ENCODE results near the gene PPT2.

The PPT2 gene

DNA sequence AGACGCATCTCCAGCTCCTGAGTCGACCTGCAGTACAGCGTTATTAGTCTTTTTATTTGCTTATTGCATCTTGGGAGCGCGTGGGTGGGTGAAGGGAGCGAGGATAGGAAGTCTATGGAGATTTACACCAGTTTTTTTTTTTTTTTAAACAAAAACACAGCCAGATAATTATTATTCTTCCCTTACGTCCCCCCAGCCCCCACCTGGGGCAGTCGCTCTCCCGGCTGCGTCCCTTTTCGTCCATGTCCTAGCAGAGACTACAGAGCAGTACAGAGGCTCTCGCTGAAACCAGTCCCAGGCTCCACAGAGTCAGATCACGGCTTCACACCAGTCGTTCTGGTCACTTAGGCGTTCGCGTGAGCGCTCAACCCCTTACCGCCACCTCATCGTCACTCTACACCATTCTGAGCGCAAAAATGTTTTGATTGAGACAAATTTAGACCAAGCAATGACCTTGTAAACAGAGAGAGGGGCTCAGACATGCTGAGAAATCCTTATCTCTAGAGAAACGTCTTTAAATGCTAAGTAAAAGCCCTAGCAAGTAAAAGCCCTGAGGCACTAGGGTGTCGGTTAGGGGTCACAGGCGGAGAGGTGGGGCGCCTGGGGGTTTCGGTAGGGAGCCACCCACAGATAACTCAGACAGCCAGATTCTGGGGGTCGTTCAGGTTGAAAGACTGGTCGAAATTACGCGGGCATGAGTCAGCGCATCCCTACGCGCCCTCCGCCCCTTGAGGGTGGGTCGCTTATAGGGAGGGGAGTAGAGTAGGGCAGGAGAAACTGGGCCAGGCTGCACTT lies 975 bp upstream of the PPT2 start:
- no peak for DNase-seq

DNA sequence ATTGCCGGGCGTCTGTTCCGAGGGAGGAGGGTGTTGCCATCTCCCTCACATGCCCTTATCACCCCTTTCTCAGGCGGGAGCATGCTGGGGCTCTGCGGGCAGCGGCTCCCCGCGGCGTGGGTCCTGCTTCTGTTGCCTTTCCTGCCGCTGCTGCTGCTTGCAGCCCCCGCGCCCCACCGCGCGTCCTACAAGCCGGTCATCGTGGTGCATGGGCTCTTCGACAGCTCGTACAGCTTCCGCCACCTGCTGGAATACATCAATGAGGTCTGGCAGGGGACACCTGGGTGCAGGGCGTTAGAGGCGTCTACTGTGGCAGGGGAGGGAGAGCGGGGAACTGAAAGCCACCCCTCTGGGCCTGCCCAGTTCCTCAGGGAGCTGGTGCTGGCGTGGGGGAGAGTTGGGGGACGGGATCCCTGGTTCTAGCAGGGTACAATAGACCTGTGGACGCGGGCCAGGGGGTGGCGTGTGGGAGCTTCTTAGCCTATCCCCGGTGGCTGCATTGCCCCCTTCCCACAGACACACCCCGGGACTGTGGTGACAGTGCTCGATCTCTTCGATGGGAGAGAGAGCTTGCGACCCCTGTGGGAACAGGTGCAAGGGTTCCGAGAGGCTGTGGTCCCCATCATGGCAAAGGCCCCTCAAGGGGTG lies 697 bp downstream of the PPT2 start:
- DNase-seq: no peak

DNA sequence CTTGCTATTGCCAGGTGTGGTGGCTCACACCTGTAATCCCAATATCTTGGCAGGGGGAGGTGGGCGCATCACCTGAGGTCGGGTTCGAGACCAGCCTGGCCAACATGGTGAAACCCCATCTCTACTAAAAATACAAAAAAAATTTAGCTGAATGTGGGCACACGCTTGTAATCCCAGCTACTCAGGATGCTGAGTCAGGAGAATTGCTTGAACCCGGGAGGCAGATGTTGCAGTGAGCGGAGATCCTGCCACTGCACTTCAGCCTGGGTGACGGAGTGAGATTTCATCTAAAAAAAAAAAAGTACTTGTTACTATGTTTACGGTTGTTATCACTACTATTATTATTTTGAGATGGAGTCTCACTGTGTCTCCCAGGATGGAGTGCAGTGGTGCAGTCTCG lies 3.0 kb downstream of the PPT2 start:
- no peak for DNase-seq

DNA sequence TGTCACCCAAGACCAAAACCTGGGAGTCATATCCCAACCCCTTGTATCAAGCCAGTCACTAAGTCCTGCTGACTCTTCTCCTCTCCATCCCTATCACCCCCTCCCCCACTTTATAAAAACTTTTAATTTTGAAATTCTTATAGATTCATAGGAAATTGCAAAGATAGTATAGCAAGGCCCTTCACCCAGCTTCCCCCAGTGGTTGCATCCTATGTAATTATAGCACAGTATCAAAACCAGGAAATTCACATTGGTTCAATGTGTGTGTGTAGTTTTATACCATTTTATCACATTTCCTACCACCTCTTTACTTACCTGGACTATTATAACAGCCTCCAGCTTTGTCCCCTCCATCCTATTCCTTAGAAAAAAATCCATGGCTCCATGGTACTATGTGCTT lies 4.1 kb downstream of the PPT2 start:
- no peak for DNase-seq

DNA sequence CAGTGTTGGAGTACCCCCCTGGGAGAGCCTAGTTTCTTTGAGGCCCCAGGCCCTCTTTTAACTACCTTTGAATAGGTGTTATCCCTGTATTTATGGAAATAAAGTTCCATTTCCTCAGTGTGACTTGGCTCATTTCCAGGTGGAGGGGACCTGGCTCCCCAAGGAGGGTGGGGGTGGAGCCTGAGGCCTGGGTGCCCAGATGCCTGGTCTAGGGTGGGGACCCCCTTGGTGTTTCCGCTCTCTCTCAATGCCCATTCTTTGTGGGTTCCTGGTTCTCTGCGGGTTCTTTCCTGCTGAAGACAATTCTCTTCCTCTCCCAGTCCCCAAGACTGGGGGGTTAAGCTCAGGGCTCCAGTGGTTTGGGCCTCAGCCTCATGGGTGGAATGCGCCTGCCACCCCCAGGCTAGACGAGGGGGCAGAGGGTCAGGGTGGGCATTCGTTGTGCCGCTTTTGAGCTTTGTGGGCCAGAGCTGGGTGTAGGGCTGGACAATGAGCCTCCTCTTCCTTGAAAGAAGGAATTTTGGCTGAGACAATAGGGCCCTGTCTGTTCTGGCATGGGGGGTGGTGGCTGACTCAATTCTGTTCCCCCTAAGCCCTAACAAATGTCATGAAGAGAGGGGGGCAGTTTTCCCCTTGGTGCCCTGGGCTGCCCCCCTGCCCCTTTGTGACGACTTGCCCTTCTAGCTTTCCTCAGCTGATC lies 9.8 kb downstream of the PPT2 start:
- DNase-seq: no peak

DNA sequence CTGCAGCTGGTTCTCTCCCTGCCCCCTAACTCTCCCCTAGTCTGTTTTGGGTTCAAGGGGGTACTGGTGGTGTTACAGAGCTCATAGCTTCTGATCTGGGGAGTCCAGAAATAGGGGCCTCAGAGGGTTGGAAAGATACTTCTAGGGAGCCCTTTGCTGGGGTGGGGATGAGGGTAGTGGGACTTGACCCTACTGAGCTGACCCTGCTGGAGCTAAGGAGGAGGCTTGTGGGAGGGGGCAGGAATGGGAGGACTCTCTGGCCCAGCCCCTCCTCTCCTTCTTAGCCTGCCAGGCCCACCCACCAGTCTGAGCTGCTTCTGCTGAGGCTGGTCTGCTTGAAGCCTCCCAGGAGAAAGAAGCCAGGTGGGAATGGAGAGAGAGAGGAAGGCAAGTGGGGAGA lies 10.4 kb downstream of the PPT2 start, which contains the start of gene EGFL8:
Gene EGFL8, plus strand, starts transcription at position 301 of the 400 bp plus-strand sequence. CDS start 1,571 bp downstream, outside the sequence.
- no peak for DNase-seq

DNA sequence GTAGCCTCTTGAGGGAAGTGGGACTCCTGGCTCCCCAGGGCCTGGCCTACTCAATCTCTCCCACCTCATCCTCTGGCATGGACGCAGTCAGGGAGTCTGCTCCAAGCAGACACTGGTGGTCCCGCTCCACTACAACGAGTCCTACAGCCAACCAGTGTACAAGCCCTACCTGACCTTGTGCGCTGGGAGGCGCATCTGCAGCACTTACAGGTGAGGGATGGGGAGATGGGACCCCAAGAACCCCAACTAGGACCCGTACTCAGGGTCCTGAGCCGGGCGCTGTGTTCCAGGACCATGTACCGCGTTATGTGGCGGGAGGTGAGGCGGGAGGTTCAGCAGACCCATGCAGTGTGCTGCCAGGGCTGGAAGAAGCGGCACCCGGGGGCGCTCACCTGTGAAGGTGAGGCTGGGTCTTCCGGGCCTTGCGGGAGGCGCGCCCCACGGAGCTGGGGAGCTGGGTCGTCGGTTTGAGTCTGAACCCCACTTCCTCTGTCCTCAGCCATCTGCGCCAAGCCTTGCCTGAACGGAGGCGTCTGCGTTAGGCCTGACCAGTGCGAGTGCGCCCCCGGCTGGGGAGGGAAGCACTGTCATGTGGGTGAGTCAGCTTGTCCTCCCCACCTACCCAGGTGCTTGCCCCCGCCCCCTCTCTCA lies 12.6 kb downstream of the PPT2 start:
- DNase-seq: no peak

DNA sequence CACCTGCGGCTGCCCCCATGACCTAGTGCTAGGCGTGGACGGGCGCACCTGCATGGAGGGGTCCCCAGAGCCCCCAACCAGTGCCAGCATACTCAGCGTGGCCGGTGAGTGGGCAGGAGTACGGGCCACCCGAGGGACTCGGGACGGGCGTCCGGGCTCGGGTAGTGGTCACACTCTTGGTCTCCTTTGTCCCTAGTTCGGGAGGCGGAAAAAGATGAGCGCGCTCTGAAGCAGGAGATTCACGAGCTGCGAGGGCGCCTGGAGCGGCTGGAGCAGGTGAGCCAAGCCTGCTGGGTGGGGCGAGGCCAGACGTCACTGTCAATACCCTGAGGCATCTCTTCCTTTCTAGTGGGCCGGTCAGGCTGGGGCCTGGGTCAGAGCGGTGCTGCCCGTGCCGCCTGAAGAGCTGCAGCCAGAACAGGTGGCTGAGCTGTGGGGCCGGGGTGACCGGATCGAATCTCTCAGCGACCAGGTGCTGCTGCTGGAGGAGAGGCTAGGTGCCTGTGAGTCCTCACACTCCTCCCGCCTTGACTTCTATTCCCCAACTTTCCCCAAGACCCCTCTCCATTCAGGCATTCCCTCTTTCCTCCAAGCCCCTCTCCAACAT lies 13.3 kb downstream of the PPT2 start:
- DNase-seq: no peak

DNA sequence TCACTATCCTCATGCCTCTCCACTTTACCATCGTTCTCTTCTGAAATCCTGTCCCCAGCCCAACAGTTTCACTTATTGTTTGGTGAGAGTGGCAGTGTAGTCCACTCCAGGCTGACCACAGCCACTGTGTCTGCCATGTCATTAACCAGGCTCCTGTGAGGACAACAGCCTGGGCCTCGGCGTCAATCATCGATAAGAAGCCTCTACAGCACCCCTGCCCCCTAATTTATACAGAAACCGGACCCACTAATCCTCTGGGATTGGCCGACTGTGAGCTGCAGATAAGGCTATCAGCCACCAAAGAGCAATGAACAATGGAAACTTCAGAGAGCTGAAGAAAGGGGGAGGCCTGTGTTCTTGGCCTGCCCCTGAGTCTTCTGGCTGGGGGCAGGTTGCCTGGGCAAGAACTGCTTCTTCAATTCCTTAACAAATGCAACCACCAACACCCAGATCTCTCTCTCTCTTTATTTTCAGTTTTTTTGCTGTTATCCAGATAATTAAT lies 13.9 kb downstream of the PPT2 start:
- DNase-seq: peak; percentile 91

DNA sequence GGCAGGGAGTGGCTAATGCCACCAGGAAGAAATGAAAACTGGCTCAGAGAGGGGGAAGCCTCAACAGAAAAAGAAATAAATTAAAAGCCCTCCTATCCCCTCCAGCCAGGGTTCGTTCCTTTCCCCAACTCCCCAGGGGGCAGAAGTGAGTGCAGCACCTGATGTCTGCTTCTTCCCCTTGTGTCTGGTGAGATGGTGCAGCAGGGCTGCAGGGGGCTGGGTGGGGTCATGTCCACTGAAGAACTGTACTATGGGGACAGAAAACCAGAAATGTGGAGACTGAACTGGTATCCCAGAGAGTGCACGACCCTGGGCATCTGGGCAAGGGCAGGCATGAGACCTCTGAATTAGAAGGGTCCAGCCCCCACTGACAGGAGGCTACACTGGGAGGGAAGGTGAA lies 14.4 kb downstream of the PPT2 start:
- no peak for DNase-seq

DNA sequence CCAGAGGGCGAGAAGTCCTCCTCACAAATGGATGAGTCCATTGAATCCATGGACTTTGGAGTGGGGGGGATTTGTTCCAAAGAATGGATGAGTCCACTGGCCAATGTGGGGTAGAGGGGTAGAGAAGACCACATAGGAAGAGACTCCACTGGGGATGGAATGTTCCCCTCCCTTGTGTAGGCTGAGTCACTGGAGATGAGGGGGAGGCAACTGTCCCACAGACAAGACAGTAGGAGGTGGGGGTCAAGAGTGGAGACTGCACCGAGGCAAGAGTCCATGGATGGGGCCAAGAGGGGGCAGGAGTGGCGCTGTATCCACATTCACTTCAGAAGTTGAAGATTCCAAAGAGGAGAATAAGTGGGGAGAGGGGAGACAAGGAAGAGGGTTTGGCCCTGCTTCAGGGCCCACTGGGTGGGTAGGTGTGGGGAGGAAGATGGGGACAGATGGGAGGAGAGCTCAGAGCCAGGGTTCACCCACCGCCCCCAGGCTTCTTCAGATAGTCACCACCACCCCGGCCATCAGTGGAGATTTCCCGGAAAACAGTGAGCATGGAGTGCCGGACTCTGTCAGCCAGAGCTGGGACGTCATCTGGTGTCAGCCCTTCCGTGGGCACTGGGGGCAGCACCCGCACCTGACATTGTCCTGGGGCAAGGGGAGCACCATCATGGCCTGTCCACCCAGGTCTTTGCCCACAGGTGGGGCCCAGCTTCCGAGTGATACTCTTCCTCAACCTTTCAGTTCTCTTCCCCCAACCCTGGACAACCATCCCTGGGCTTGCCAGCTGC lies 15.1 kb downstream of the PPT2 start:
- DNase-seq: no peak

DNA sequence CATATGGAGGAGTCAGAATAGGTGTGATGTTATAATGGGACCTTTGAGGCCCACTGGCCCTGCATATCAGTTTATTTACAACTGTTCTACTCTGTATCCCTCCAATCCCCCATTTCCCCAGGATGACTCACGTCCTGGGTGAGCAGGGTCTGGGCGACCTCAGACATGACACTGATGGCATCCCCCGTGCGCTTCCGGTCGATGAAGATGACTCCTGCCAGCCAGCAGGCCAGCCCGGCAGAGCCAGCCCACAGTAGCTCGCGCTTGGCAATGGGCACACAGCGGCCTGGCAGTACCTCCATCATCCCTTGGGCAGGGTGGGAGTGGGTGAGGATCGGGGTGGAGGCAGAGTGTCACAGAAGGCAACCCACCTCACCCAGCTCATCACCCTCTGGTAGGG lies 16.4 kb downstream of the PPT2 start:
- no peak for DNase-seq

DNA sequence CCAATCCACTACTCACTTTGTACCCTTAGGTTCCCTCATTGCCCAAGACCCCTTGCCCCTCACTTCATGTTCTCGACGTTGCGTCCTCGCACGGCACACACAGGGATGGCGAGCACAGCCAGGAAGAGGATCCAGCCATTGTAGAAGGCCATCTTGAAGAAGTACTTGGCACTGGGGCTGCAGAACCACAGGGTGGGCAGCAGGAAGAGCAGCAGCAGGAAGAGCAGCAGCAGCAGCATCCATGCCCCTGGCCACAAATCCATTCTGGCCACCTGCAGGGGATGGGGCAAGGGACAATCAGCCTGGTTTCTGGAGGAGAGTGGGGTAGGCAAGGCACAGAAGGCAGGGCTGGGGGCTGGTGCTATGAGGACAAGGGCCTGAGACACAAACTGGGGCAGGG lies 17.3 kb downstream of the PPT2 start:
- DNase-seq: no peak

DNA sequence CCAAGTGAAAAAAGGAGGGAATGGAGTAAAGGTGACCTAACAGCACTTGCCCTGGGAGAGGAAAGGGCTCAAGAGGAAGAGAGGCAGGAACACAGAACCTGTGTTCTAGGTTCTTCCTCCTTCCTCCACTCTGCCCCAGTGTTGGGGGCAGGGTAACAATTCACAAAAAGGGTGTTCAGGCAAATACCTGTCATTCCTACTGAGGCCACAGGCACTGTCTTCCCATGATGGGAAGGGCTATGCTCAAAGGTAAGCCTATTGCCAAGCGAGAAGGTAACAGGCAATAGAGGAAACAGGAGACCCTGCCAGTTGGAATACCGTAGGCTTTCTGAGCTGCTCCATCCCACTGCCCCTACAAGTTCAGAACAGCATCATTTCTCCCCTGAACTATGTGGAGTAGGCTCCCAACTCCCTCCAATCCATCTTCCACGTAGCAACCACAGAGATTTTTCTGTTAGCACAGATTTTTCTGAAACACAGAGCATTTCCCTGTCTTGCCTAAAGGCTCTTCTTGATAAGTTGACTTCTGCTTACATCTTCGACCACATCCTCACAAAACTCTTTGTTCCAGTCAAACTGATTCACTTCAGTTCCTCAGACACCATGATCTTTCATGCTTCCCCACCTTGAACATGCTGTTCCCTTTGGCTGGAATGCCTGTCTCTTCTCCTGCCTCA lies 19.2 kb downstream of the PPT2 start:
- DNase-seq: no peak

DNA sequence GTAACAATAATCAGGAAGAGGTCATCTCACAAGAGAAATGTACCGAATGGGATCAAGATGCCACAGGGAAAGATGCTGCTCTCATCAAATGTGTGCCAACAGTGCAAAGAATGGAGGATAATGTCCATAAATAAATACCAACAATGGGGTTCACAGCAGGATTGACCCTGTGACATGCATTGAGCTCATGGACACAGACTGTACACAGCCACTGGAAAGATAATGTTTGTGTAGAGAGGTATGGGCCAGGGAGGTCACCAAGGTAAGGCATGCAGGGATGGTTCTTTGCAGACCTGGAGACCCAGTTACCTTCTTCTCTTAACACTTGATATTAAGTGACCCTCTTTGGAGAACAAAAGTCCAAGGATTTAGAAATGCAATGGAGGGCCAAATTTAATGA lies 20.5 kb downstream of the PPT2 start:
- DNase-seq: no peak

DNA sequence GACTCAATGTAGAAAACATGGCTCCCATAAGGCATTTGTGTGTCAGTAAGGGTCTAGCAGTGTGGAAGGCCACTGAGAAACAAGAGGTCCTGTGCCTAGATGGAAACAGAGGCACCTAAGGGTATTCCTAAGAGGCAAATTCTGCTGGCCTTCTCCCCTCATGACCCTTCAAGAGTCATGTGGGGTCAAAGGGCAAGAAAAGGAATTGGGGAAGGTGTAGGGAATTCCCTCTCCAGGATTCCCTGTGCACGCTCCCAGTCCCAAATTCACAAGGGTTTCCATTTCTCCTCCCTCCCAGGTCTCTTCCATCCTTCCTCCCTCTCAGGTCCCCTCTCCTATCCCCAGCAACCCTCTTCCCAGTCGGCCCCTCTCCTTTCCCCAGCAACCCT lies 21.4 kb downstream of the PPT2 start:
- DNase-seq: no peak

DNA sequence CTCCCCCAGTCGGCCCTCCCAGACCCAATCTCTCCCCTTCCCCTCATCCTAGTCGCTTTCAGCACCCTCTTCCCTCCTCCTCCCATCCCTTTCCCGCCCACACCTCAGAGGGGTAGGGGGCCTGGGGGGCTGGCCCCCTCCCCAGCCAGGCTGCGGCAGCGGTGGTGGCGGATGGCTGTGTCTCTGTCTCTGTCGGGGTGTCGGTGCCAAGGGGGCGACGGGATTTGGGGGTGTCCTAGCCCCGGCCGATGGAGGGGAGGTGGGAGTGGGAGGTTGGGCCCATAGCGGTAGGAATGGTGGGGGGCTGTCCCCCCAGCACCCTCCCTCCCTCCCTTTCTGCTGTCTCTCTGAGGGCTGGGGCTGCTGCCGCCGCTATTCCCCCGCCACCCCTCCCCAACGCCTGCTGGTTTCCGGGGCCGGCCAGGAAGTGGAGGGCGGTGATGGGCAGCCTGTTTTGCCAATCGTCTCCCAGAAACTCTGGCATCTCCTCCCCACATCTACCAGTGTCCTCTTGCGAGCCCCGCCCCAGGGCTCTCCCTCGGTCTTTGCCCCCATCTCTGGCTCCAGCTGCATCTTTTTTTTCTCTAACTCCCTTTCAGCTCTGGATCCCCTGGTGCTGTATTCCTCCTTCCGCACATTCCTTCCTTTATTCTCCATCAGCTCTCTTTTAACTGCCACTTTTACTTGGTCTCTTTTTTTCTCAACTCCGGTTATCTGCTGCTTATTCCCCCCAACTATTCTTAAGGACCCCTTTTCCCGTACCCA lies 22.0 kb downstream of the PPT2 start, which contains the start of gene AGPAT1:
Gene AGPAT1, minus strand, starts transcription at position 374 of the 765 bp plus-strand sequence. CDS start 4,588 bp downstream, outside the sequence.
- DNase-seq: peak; percentile 98

DNA sequence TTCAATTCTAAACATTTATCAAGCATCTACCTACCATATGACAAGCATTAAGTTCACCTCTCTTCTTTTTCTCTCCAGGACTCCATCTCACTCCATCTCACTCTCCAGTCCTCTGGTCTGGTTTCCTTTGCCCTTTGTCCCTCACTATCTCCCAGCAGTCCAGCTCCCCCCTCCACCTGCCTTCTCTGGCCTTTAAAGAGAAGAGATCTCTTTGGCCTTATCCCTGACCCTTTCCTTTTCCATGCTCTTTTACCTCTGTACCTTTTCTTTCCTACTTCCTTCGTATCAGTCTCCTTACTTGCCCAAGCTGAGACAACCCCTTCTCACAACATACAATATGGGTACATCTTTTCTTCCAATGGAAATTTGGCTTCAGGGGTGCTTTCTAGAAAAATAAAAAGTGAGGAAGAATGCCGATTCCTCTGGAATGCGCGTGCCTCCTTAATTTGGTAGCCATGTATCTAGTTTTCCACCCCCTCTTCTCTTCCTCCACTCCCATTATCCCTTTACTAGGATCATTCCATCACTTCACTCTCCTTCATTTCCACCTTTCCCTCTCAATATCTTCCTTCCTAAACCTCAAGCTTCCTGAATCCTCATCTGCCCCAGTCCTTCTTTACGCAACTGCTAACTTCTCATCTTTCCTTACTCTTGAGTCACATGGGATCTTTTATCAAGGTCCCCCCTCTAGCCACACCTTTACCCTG lies 22.7 kb downstream of the PPT2 start:
- no peak for DNase-seq

DNA sequence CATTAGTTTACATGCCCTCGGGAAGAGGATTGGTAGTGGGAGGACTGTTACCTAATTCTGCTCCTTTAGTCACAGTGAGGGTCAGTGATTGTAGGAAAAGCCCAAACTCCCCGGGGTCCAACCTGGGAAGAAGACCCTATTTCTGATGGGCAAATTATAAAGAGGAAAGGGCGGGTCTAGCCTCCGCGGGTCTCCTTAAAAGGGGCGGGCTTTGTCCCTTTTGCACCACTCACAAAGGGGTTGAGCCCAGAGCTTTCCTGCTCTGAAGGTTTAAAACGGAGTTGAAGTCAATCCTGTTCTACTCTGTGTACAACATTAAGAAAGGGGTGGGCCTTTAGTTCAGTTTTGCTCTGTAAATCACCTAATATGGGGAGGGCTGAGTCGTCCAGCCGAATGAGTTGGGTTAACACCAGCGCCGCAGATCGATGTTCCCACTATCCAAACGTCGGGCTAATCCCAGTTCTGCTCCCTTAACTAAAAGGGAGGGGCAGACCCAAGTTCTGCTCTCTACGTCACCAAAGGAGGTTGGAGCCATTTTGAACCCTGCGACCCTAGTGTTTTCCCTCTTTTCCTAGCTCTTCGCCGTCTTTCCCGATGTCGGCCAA lies 23.3 kb downstream of the PPT2 start:
- DNase-seq: peak; percentile 85
